Measurements from ENCODE around the gene GLI3. TPM values are rescaled to one million over a fixed set of nuclear protein-coding genes. Genes with fewer than 3 reads are reported as not detected.

Gene GLI3
- polyA plus RNA-seq, 1 of the 3 experiments (the other 2 are of a cell fraction), result 0.08 TPM

DNA sequence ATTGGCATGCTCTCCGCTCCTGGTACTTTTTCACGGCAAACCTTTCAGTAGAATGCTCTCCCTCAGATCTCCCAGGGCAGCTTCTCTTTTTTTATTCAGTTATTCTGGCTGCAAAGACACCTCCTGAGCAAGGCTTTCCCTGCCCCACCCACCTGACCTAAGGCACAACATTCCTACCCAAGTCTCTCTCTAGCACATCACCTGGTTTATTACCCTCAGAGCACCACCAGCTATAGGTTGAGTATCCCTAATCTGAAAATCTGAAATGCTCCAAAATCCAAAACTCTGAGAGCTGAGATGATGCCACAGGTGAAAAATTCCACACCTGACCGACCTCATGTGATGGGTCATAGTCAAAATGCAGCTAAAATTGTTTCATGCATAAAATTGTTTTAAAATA lies 99.6 kb downstream of the GLI3 start:
- ChIA-PET POLR2A (no interaction called here), CTCF (interaction anchor here (0.6 kb wide), 1 partner anchor 197 kb away, joined by 3 read pairs; no protein-coding TSS in a partner anchor)
- Histone ChIP-seq H3K9ac (no peak overlapping the region), H3K4me2 (no peak overlapping the region), H4K20me1 (ENCODE audit: insufficient read depth) (no peaks in the 10 kb centered on the region), H3K36me3 (replicated peaks in 1 of 2; ENCODE audit: control insufficient read depth in 1 of 2, insufficient read depth in 2 of 2, low read length in 1 of 2) (no peaks in the 10 kb centered on the region), H3K9me3 (no peaks in the 10 kb centered on the region), H3K79me2 (ENCODE audit: insufficient read depth) (no peaks in the 10 kb centered on the region), H3K9me2 (no peaks in the 10 kb centered on the region), H3F3A (replicated peaks; ENCODE audit: insufficient read depth) (no peaks in the 10 kb centered on the region), H3K27me3 (ENCODE audit: insufficient read depth) (peaks cover 39% of the 10 kb centered on the region), H3K4me3 (ENCODE audit: low read depth in 2 of 2, low read length in 1 of 2) (no peak overlapping the region), H3K4me1 (ENCODE audit: control insufficient read depth in 1 of 2, insufficient read depth in 2 of 2, low read depth in 1 of 2, low read length in 1 of 2) (no peaks in the 10 kb centered on the region; a peak in 1 of 4 replicates), H2AFZ (ENCODE audit: low read depth) (no peak overlapping the region), H3K27ac (ENCODE audit: low read depth in 2 of 2, low read length in 1 of 2) (no peak overlapping the region)
- TF ChIP-seq FOSL2 (IDR thresholded peaks at IDR 0.05; ENCODE audit: borderline replicate concordance, low read depth), result no peak
- no peak for TF ChIP-seq YY1 (IDR thresholded peaks at IDR 0.05; ENCODE audit: low read depth)
- no peak for TF ChIP-seq SIN3A (IDR thresholded peaks at IDR 0.05; ENCODE audit: borderline replicate concordance, low read depth, low read length)
- TF ChIP-seq, protein P1, sequence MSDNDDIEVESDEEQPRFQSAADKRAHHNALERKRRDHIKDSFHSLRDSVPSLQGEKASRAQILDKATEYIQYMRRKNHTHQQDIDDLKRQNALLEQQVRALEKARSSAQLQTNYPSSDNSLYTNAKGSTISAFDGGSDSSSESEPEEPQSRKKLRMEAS (IDR thresholded peaks at IDR 0.05; ENCODE audit: low read depth), result no peak
- TF ChIP-seq ELF1 (IDR thresholded peaks at IDR 0.05), result no peak
- TF ChIP-seq JUND (IDR thresholded peaks at IDR 0.05), result no peak
- no peak for TF ChIP-seq SMC3 (IDR thresholded peaks at IDR 0.05; ENCODE audit: low read depth, low read length)
- TF ChIP-seq RCOR1 (IDR thresholded peaks at IDR 0.05; ENCODE audit: low read length), result no peak
- TF ChIP-seq POLR2AphosphoS5 (IDR thresholded peaks at IDR 0.05; ENCODE audit: low read depth, low read length), result no peak
- WGBS (ENCODE audit: low lambda C conversion rate), result 21% methylated on average over 3 of the region's 3 CpGs
- no peak for DNase-seq

DNA sequence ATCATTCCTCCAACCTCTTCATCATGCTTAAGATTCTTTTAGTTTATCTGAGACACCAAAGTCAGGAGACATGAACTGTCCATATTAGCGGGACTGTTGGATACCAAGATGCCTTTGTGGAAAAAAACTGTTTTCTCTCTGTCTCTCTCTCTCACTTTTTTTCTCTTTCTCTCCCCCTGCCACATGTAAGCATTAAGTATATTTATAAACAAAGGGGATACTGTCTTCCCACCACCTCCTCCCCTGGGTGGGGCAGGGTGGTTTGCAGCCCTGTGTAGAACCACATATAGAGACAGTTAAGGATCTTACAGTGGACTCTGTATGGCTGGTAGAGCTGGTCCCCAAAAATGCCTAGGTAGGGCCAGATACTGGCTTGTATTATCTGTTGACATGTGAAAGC lies 101.3 kb downstream of the GLI3 start:
- H3F3A ChIP-seq (replicated peaks; ENCODE audit: insufficient read depth), result no peaks in the 10 kb centered on the region
- no peak overlapping the region for H3K27ac ChIP-seq (ENCODE audit: low read depth in 2 of 2, low read length in 1 of 2)
- peaks cover 30% of the 10 kb centered on the region; the same call in 1 of the 2 replicates for H3K27me3 ChIP-seq (ENCODE audit: insufficient read depth)
- H3K79me2 ChIP-seq (ENCODE audit: insufficient read depth), result no peaks in the 10 kb centered on the region
- H4K20me1 ChIP-seq (ENCODE audit: insufficient read depth), result no peaks in the 10 kb centered on the region
- H3K36me3 ChIP-seq (replicated peaks in 1 of 2; ENCODE audit: control insufficient read depth in 1 of 2, insufficient read depth in 2 of 2, low read length in 1 of 2), result no peaks in the 10 kb centered on the region
- H3K9ac ChIP-seq, result no peak overlapping the region
- no peaks in the 10 kb centered on the region; a peak in 1 of 4 replicates for H3K4me1 ChIP-seq (ENCODE audit: control insufficient read depth in 1 of 2, insufficient read depth in 2 of 2, low read depth in 1 of 2, low read length in 1 of 2)
- no peak overlapping the region for H2AFZ ChIP-seq (ENCODE audit: low read depth)
- H3K9me2 ChIP-seq, result no peaks in the 10 kb centered on the region
- H3K4me3 ChIP-seq (ENCODE audit: low read depth in 2 of 2, low read length in 1 of 2), result no peak overlapping the region
- POLR2A ChIA-PET, result no interaction called here
- WGBS (ENCODE audit: low lambda C conversion rate), result 7% methylated on average over 1 of the region's 1 CpG
- CTCF ChIA-PET, result no interaction called here
- no peak for TF ChIP-seq FOSL2 (IDR thresholded peaks at IDR 0.05; ENCODE audit: borderline replicate concordance, low read depth)
- TF ChIP-seq, protein P2, sequence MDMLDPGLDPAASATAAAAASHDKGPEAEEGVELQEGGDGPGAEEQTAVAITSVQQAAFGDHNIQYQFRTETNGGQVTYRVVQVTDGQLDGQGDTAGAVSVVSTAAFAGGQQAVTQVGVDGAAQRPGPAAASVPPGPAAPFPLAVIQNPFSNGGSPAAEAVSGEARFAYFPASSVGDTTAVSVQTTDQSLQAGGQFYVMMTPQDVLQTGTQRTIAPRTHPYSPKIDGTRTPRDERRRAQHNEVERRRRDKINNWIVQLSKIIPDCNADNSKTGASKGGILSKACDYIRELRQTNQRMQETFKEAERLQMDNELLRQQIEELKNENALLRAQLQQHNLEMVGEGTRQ (IDR thresholded peaks at IDR 0.05; ENCODE audit: borderline replicate concordance, low read depth, low read length), result no peak
- no peak for TF ChIP-seq YY1 (IDR thresholded peaks at IDR 0.05; ENCODE audit: low read depth)
- TF ChIP-seq ELF1 (IDR thresholded peaks at IDR 0.05), result no peak
- no peak for TF ChIP-seq TAF1 (IDR thresholded peaks at IDR 0.05; ENCODE audit: borderline replicate concordance, low read depth, low read length)
- no peak for TF ChIP-seq NRF1 (IDR thresholded peaks at IDR 0.05; ENCODE audit: low read depth, low read length)
- no peak for TF ChIP-seq RCOR1 (IDR thresholded peaks at IDR 0.05; ENCODE audit: low read length)
- TF ChIP-seq, protein P3, sequence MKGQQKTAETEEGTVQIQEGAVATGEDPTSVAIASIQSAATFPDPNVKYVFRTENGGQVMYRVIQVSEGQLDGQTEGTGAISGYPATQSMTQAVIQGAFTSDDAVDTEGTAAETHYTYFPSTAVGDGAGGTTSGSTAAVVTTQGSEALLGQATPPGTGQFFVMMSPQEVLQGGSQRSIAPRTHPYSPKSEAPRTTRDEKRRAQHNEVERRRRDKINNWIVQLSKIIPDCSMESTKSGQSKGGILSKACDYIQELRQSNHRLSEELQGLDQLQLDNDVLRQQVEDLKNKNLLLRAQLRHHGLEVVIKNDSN (IDR thresholded peaks at IDR 0.05; ENCODE audit: borderline replicate concordance, low read depth), result no peak
- no peak for TF ChIP-seq RAD21 (IDR thresholded peaks at IDR 0.05; ENCODE audit: low read length)
- TF ChIP-seq JUND (IDR thresholded peaks at IDR 0.05), result no peak
- no peak for TF ChIP-seq EP300 (IDR thresholded peaks at IDR 0.05; ENCODE audit: borderline replicate concordance in 1 of 2, low read depth in 1 of 2, low read length in 1 of 2)
- TF ChIP-seq POLR2AphosphoS5 (IDR thresholded peaks at IDR 0.05; ENCODE audit: low read depth, low read length), result no peak
- TF ChIP-seq FOXM1 (IDR thresholded peaks at IDR 0.05; ENCODE audit: low read depth), result no peak
- no peak for TF ChIP-seq TEAD4 (IDR thresholded peaks at IDR 0.05; ENCODE audit: borderline replicate concordance, insufficient read depth)
- TF ChIP-seq, protein P4, sequence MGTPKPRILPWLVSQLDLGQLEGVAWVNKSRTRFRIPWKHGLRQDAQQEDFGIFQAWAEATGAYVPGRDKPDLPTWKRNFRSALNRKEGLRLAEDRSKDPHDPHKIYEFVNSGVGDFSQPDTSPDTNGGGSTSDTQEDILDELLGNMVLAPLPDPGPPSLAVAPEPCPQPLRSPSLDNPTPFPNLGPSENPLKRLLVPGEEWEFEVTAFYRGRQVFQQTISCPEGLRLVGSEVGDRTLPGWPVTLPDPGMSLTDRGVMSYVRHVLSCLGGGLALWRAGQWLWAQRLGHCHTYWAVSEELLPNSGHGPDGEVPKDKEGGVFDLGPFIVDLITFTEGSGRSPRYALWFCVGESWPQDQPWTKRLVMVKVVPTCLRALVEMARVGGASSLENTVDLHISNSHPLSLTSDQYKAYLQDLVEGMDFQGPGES (IDR thresholded peaks at IDR 0.05; ENCODE audit: low read depth, low read length), result no peak
- TF ChIP-seq, protein P5, sequence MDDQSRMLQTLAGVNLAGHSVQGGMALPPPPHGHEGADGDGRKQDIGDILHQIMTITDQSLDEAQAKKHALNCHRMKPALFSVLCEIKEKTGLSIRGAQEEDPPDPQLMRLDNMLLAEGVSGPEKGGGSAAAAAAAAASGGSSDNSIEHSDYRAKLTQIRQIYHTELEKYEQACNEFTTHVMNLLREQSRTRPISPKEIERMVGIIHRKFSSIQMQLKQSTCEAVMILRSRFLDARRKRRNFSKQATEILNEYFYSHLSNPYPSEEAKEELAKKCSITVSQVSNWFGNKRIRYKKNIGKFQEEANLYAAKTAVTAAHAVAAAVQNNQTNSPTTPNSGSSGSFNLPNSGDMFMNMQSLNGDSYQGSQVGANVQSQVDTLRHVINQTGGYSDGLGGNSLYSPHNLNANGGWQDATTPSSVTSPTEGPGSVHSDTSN (IDR thresholded peaks at IDR 0.05), result no peak
- no peaks in the 10 kb centered on the region for H3K9me3 ChIP-seq
- DNase-seq, result no peak
- H3K4me2 ChIP-seq, result no peak overlapping the region

All from SK-N-SH (cell line).